Stimulated activated CD8-positive, alpha-beta memory T cell treated with anti-CD3 and anti-CD28 coated beads, Interleukin-7, amount 100 ng/mL, for 48 hours (primary cell): ENCODE results near the gene SRSF4.
A peak's percentile ranks its signal among the peaks of the same experiment; 100 is the strongest.
"Not testable (repeated sequence)": the region's sequence is repeated elsewhere in the genome, so short reads cannot be mapped to it uniquely, and the experiment has no call there.

Experiments used
- DNase-seq, 2 donors: peaks; one replicate each; pipeline ENCODE4 v3.0.0-alpha.2; 2020; ENCODE audit warnings: low read depth in 1 of 2; ENCODE audit errors: extremely low read depth in 1 of 2

SRSF4 gene

DNA sequence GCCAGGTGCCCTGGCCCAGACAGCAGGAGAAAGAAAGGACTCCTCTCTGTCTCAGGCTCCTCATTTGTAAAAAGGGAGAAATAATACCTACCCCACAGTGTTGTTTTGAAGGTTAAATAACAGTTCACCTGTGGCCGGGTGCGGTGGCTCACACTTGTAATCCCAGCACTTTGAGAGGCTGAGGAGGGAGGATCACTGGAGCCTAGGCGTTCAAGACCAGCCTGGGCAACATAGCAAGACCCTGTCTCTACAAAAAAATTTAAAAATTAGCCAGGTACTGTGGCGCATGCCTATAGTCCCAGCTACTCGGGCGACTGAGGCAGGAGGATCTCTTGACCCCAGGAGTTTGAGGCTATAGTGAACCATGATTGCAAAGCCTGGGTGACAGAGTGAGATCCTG lies 55.5 kb downstream of the SRSF4 start:
- DNase-seq: no peak

DNA sequence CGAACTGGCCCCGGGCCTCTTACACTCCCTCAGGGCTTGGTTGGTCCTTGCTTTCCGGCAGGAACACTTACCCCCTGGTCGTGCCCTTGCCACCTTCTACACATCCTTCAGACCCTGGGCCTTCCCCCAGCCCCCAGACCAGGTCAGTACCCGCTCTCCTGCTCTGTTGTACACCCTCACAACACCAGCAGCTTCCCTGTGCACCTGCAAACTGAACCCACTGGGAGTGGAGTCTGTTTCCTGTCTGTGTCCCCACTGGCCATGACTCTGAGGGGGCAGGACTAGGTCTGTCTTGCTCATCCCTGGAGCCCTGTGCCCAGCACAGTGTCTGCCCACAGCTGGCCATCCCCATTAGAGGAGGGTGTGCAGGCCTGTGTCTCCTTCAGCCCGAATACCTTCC lies 55.9 kb downstream of the SRSF4 start:
- no peak for DNase-seq

- no peak for DNase-seq
These were observed 56.5 kb downstream of the SRSF4 start for GRCh38 chr1:29125237-29125641.

DNA sequence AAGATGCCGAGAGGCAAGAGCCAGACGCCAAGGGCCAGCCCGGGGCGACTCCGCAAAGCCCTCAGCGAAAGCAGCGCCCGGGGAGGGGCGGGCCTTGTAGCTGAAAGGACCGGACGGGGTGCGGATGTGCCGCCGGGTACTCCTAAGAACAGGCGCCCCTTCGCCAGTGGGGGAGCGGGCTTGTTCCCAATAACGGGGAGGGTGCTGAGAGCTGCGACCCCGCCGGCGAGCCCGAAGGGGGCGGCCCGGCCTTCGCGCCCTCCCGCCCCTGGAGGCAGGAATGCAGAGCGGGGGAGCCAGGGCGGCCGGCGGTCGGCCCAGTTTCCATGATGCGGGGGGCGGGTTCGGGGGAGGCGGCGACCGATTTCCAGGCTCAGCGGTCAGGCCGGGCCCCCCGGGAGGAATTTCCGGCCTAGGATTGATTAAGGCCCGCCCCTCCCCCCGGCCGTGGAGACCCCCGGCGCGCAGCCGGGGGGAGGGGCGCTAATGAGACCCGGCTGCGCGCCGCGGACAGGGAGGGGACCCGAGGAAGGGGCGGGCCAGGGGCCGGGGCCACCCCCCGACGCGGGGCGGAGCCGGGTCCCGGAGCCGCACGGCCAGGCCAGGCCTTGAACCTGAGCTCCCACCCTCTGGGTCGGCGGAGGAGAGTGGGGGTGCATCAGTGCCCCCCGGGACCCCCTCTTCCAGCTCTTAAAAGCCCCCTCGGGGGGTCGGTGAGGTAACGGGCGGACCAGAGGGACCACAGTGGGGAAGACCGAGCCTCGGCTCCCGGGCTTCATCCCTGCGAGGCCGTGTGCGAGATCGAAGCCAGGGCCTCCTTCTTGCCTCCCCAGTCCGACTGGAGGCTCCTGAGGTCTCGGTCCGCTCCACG lies 57.1 kb downstream of the SRSF4 start:
- peak; percentile 42 to 49 for DNase-seq

DNA sequence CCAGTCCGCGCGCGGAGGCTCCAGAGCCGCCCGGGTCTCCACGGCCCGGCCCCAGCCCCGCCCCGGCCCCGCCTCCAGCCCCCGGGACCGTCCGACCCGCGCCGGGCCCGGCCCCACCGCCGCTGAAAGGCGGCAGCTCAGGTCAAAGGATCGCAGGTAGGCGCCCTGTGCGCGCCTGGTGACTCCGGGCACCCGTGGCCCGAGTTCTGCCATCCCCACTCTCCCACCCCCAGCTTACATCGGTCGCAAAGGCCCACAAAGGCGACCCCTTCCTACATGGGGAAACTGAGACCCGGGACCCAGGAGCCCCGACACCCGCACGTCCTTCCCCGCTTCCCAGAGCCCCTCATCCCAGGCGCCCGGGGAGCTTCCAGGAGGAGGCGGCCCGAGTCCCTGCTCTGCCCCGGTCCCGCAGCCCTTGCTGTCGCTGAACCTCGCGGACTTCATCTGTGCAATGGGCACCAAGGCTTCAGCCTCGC lies 57.8 kb downstream of the SRSF4 start, which contains the start of gene TMEM200B:
Gene TMEM200B, minus strand, starts transcription at position 17 of the 479 bp plus-strand sequence. CDS start 2,075 bp downstream, outside the sequence.
- DNase-seq: no peak

GRCh38 chr1:29123053-29123886 lies 58.4 kb downstream of the SRSF4 start:
- no peak for DNase-seq

- no peak for DNase-seq
These were observed 59.0 kb downstream of the SRSF4 start for GRCh38 chr1:29122682-29123052.

GRCh38 chr1:29121936-29122681 lies 59.6 kb downstream of the SRSF4 start:
- no peak for DNase-seq

DNA sequence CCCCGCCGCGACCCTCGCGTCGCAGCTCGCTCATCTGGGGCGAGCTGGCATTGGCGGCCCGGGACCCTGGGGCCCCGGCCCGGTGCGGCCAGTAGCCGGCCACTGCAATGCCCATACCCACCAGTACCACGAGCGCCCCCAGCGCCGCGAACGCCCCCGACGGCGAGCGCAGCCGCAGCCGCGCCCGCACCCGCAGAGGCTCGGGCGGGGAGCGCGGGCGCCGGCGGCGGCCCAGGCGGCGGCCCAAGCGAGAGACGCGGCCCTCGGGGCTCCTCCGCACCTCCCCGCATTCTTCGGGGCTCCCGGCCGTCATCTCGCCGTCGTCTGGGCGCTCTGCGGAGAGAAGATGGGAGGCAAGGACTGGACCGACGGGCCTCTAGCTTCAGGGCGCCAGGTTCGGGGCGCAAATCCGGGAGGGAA lies 60.2 kb downstream of the SRSF4 start:
- no peak for DNase-seq

DNA sequence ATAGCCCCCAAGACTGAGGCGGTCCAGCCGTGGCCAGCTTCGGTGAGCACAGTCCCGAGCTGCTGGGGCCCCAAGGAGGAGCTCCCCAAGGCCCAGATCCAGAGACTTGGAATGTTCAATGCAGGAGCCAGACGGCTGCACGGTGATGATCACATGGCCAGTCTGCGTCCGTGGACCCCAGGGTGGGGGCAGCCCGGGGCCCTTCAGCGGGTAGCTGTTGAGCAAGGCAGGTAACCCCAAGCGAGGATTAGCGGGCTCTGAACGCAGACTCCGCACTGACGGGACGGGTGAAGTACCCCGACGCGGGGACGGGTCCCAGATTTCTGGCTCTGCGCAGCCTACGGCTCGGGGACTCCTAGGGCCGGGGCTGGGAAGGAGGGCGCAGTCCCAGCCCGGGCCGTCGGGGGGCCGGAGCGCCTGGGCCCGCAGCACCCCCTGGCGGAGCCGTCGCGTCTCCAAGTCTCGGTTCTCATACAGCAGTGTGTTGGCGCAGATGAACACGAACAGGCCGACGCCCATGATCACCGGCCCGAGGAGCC lies 60.7 kb downstream of the SRSF4 start:
- DNase-seq: peak in 1 of 2 donors; percentile 42

DNA sequence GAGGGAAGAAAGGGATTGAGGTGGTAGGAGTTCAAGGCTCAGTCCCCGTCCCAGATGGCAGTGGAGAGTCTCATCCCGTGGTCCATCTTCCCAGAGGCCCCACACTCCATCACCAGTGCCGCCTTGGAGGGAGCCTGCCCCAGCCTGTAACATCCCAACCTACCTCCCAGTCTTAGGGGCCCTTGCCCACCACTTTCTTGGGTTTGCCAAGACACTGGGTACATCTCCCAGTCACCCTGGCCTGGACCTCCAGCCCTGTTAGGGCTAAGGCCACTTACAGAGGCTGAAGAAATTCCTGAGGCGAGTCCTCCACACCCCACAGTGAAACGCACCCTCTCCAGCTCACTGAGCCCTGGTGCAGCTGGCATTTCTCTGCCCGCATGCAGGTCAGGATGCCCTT lies 61.3 kb downstream of the SRSF4 start:
- no peak for DNase-seq

DNA sequence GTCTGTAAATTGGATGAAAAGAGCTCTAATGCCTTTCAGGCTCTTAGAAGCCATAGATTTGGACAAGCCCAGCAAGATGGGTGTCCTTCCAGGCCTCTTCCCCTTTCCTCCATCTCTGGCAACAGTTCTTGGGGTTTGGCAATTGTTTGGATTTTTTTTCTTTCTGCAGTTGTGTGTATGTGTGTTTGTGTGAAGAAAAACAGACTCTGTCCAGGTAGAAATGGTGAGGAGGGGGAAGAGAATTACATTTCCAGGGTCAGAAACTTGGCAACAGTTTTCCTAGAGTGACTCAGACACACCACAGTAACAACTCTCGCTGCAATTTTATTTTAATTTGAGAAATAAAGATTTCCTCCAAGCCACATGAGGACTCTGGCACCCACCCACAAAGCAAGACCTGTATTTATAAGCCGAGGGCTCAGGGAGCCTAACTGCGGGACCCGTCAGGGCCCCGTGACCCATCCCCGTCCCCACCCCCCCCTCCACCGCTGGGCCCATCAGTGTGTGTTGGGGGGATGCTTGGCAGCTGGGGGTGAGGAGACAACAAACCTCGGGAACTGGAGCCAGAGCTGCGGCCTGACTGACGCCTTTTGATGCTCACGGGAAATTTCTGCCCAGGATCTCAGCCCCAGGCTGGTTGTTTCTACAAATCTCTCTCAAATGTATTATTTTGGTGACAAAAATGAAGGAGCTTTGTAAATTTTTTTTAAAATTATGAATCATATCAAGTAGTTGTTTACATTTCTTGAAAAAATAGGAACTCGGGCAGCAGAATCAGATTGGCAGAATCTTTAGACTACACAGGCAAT lies 62.4 kb downstream of the SRSF4 start:
- no peak for DNase-seq

DNA sequence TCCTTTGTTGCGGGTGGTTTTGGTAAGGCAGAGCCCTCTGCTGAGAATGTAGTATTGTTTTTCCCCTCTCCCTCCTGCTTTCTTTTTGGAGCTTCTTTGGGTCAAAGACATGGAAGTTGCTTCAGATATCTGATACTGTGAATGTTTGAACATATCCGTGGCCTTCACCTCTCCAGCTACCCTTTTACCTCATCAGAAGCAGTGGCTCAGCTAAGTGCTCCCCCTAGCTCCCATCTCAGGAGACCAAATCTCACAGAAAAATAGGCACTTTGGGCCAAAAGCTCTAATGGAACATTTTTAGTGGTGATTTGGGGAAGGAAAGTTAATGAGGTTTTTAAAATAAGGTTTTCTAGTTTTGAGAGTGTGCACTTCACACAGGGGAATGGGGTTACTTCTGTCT lies 64.3 kb downstream of the SRSF4 start:
- DNase-seq: no peak

GRCh38 chr1:29114654-29115053 lies 67.0 kb downstream of the SRSF4 start:
- no peak for DNase-seq

DNA sequence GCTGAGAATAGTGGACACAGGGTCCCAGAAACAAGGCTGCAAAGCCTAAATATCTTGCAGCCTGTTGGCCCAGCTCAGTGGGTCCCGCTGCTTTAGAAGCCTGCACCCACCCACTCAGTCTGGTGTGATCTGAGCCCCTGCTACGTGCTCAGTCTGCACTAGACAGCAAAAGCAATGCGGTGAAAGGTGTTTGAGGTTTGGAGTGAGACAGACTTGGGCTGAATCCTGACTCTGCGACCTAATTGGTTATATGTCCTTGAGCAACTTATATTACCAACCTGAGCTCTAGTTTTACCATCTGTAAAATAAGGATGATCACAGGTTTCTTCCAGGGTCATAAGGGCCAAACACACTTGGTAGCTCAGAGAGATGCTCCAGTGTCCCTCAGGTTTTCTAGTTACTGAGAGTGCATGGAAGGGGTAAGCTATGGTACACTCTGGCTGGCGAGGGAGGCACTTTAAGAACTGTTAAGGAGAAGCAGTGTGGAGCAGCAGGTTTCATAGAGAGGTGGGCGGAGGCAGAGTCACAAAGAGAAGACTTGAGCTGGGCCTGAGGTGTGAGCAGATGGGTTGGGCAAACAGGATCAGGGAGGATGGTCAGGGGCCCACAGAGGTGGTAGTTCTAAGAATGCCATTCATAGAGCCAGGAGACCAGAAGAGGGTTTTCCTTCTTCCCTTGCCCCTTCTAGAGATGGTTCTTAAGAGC lies 68.1 kb downstream of the SRSF4 start:
- no peak for DNase-seq

- DNase-seq: no peak
These were observed 68.8 kb downstream of the SRSF4 start for GRCh38 chr1:29112705-29113412.

- not testable (repeated sequence) for DNase-seq
These were observed 73.7 kb downstream of the SRSF4 start for GRCh38 chr1:29108041-29108440.

DNA sequence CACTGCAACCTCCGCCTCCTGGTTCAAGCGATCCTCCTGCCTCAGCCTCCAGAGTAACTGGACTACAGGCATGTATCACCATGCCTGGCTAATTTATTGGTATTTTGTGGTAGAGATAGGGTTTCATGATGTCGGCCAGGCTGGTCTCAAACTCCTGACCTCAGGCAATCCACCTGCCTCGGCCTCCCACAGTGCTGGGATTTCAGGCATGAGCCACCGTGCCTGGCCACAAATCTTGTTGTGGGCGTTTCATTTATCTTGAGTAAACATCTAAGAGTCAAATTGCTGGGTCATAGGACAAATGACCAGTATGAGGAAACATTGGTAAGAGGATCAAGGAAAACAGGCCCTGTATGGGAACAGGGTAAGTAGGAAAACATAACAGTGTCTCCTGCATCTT lies 75.9 kb downstream of the SRSF4 start:
- no peak for DNase-seq

- DNase-seq: no peak
These were observed 81.2 kb downstream of the SRSF4 start for GRCh38 chr1:29100487-29100886.
